HepG2 (cell line): ENCODE results near the gene CPM. TPM values are rescaled to one million over a fixed set of nuclear protein-coding genes. Genes with fewer than 3 reads are reported as not detected.

Experiments used
- ATAC-seq: fragments of 200-7000 bp; cut with Tn5 transposase; 3 replicates; pipeline ENCODE4 v1.9.1; 2020; ENCODE audit warnings: mild to moderate bottlenecking, moderate library complexity
- BruUV-seq: library from RNA; stranded (reverse); fragments of 400-500 nt; replicated peaks from 2 replicates; lab custom pipeline; 2021; lab: Mats Ljungman, UMichigan
- CTCF ChIA-PET: fragments of 300-600 bp; formaldehyde crosslinking; extraction: SDS; loops from one replicate; lab custom pipeline; 2021; ENCODE audit warnings: low total read pairs, inconsistent platforms, low intra/inter-chr PET ratio; lab: Yijun Ruan, JAX
- POLR2A ChIA-PET: fragments of 350-600 bp; sonication (Branson Sonifier 250); formaldehyde crosslinking; loops from one replicate; lab custom pipeline; 2020; ENCODE audit warnings: antibody characterized with exemption, inconsistent platforms; lab: Yijun Ruan, JAX
- DNase-seq: peaks from one replicate; pipeline ENCODE4 v3.0.0-alpha.2; 2015; ENCODE audit warnings: low spot score
- FAIRE-seq: peaks from 3 replicates; lab custom pipeline; 2011; peaks lifted over from hg19 to GRCh38; lab: Jason Lieb, UNC
- H2AFZ ChIP-seq: one replicate; pipeline ENCODE4 v1.6.1; 2011; ENCODE audit warnings: low read length, inconsistent platforms
- H3K27ac ChIP-seq: fragments of 300-600 bp; 3 replicates; pipeline ENCODE4 v1.8.0; 2011; ENCODE audit warnings: mixed run types, mild to moderate bottlenecking, mixed read lengths, low read length, inconsistent platforms; ENCODE audit not compliant: insufficient read depth; ENCODE audit errors: extremely low read length
- H3K27me3 ChIP-seq, 2 experiments: fragments of 200-600 bp in 1 of 2; 2 replicates in 1 of 2; 3 replicates in 1 of 2; pipeline versions ENCODE4 v1.6.0 to v1.8.0; 2011; ENCODE audit warnings: low read length in 2 of 2, mild to moderate bottlenecking in 2 of 2, moderate library complexity in 2 of 2, inconsistent platforms in 1 of 2; ENCODE audit not compliant: insufficient read depth in 2 of 2, control insufficient read depth in 1 of 2
- H3K36me3 ChIP-seq, 2 experiments: fragments of 200-600 bp in 1 of 2; replicated peaks in 1 of 2; 2 replicates in 1 of 2; 3 replicates in 1 of 2; pipeline versions ENCODE4 v1.5.1 to v1.8.0; 2011; ENCODE audit warnings: low read length in 2 of 2, inconsistent platforms in 1 of 2; ENCODE audit not compliant: insufficient read depth in 2 of 2, control insufficient read depth in 1 of 2
- H3K4me1 ChIP-seq: 2 replicates; pipeline ENCODE4 v1.5.1; 2012; ENCODE audit warnings: low read length, inconsistent platforms; ENCODE audit not compliant: insufficient read depth
- H3K4me2 ChIP-seq: 2 replicates; pipeline ENCODE4 v1.6.0; 2011; ENCODE audit warnings: low read depth, low read length, inconsistent platforms
- H3K4me3 ChIP-seq, 3 experiments: fragments of 200-600 bp in 1 of 3; sonication (generic), shearing (Covaris generic) in 1 of 3; replicated peaks in 1 of 3; 2 replicates each; pipeline ENCODE4 v1.5.1; 2011 to 2016; ENCODE audit warnings: low read length in 3 of 3, inconsistent platforms in 2 of 3, low read depth in 2 of 3, mild to moderate bottlenecking in 2 of 3, control low read depth in 1 of 3, mixed read lengths in 1 of 3; ENCODE audit not compliant: insufficient read depth in 1 of 3
- H3K79me2 ChIP-seq: one replicate; pipeline ENCODE4 v1.6.1; 2011; ENCODE audit warnings: low read length, inconsistent platforms; ENCODE audit not compliant: insufficient read depth
- H3K9ac ChIP-seq: 2 replicates; pipeline ENCODE4 v1.6.0; 2011; ENCODE audit warnings: mild to moderate bottlenecking, low read depth, low read length, inconsistent platforms; ENCODE audit not compliant: insufficient read depth
- H3K9me3 ChIP-seq: 2 replicates; pipeline ENCODE4 v1.5.1; 2012; ENCODE audit warnings: mild to moderate bottlenecking, low read length
- H4K20me1 ChIP-seq: 2 replicates; pipeline ENCODE4 v1.6.0; 2011; ENCODE audit warnings: inconsistent platforms, mild to moderate bottlenecking, low read length, moderate library complexity; ENCODE audit not compliant: insufficient read depth
- PHF8 ChIP-seq: sonication (generic); formaldehyde crosslinking; IDR thresholded peaks from 2 replicates; pipeline ENCODE4 v1.5.0; 2020; ENCODE audit warnings: missing genetic modification reagents
- RORA ChIP-seq: sonication (generic); formaldehyde crosslinking; IDR thresholded peaks from 2 replicates; pipeline ENCODE4 v1.5.0; 2020; ENCODE audit warnings: mild to moderate bottlenecking, missing genetic modification reagents, moderate library complexity
- XRCC5 ChIP-seq: fragments of 200-400 bp; formaldehyde crosslinking; optimal IDR thresholded peaks from 2 replicates; pipeline ENCODE3; 2017; ENCODE audit warnings: mild to moderate bottlenecking, low read length
- ZNF260 ChIP-seq: sonication (generic); formaldehyde crosslinking; IDR thresholded peaks from 2 replicates; pipeline ENCODE4 v1.4.0; 2020; ENCODE audit warnings: missing genetic modification reagents, low read depth, mild to moderate bottlenecking, borderline replicate concordance
- ZNF749 ChIP-seq: sonication (generic); formaldehyde crosslinking; IDR thresholded peaks from 2 replicates; pipeline ENCODE4 v1.8.0; 2022; ENCODE audit warnings: mild to moderate bottlenecking, missing genetic modification reagents, moderate library complexity, borderline replicate concordance
- WGBS: methylation state at CpG from one replicate; pipeline ENCODE4 v1.1.6; 2017; ENCODE audit warnings: low lambda C conversion rate; 5-methylcytosine and 5-hydroxymethylcytosine counted together
- in situ Hi-C: cut with HindIII; loops from 2 replicates; pipeline ENCODE4 v1.10.0; 2017; ENCODE audit warnings: low pct_unique_long_range_greater_than_20kb; ENCODE audit not compliant: extremely low pct_ligation_motif_present
- intact Hi-C: fragments of 100-400 bp; cut with micrococcal nuclease; formaldehyde crosslinking; loops from one replicate; pipeline ENCODE4 v1.10.0; 2022; ENCODE audit not compliant: unreplicated experiment
- polyA plus RNA-seq, 8 experiments: library from polyadenylated mRNA; depleted of rRNA in 3 of 8; stranded (reverse) in 7 of 8; unstranded in 1 of 8; fragments of >200 nt; fragmentation: Illumina TruSeq in 4 of 8; extraction: Trizol in 4 of 8; gene quantifications; 2 replicates each; pipeline versions ENCODE4 v1.2.1 to v1.2.3, GENCODE V29; 2011 to 2016; ENCODE audit warnings: low read depth in 4 of 8, missing spikeins in 1 of 8, mixed read lengths in 1 of 8; ENCODE audit not compliant: insufficient read depth in 1 of 8
- total RNA-seq, 5 experiments: library from RNA; depleted of rRNA; stranded (reverse); fragments of >200 nt; fragmentation: Illumina TruSeq; extraction: Trizol; gene quantifications; 2 replicates each; pipeline ENCODE4 v1.2.3, GENCODE V29; 2016; ENCODE audit warnings: low read depth in 1 of 5
- TF ChIP-seq, protein P1 (sequence below): sonication (generic); formaldehyde crosslinking; IDR thresholded peaks from 2 replicates; pipeline ENCODE4 v1.4.0; 2020; ENCODE audit warnings: missing genetic modification reagents
- TF ChIP-seq, protein P2 (sequence below): IDR thresholded peaks from 2 replicates; pipeline ENCODE4 v1.4.0; 2020; ENCODE audit warnings: mild to moderate bottlenecking, missing genetic modification reagents

CPM gene
- total and polyA plus RNA-seq, 2 of the 13 experiments (the other 11 are each of a cell fraction or from before 2014, with no cell fraction given) = not detected

DNA sequence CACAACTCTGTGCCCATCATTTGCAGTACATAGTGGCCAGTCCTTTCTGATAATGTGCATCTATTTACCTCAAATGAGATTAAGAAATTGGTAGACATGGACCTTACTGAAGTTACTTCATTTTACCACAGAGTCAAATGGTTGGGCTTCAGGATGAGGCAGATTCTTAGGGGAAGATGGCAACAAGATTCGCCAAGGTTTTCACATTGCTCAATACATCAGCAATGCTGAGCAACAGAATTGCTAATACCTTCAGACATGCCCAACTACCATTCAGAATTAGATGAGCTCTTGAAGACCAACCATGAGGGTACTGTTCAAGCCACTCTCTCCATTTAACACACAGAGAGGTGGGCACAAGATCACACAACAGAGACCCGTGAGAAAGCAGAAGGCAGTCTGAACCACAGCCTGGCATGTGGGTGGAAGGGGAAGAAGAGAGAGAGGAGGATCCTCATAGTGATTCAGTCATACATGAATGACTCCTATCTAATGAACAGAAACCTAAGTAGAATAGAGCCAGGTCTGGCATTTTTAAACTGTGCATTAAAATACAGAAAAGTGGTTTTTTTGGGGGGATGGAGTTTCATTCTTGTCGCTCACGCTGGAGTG is 28.5 kb downstream of the CPM start:
- Histone ChIP-seq H3K79me2 (no peaks in the 10 kb centered on the region), H3K27ac (no peak overlapping the region), H3K4me1 (peaks cover 13% of the 10 kb centered on the region), H3K9me3 (no peaks in the 10 kb centered on the region), H4K20me1 (no peaks in the 10 kb centered on the region), H3K27me3 (no peaks in the 10 kb centered on the region), H3K4me3 (no peak overlapping the region), H3K9ac (no peak overlapping the region), H2AFZ (no peak overlapping the region), H3K36me3 (no peaks in the 10 kb centered on the region), H3K4me2 (no peak overlapping the region)
- POLR2A ChIA-PET = no interaction called here
- in situ Hi-C loops (no loop called here), intact Hi-C loops (no loop called here)
- DNase-seq (no peak), FAIRE-seq (no peak), ATAC-seq (no peak)
- no TSS peak for BruUV-seq
- CTCF ChIA-PET = no interaction called here
- WGBS = 69% methylated on average over 4 of the region's 4 CpGs
- TF ChIP-seq, protein P1, sequence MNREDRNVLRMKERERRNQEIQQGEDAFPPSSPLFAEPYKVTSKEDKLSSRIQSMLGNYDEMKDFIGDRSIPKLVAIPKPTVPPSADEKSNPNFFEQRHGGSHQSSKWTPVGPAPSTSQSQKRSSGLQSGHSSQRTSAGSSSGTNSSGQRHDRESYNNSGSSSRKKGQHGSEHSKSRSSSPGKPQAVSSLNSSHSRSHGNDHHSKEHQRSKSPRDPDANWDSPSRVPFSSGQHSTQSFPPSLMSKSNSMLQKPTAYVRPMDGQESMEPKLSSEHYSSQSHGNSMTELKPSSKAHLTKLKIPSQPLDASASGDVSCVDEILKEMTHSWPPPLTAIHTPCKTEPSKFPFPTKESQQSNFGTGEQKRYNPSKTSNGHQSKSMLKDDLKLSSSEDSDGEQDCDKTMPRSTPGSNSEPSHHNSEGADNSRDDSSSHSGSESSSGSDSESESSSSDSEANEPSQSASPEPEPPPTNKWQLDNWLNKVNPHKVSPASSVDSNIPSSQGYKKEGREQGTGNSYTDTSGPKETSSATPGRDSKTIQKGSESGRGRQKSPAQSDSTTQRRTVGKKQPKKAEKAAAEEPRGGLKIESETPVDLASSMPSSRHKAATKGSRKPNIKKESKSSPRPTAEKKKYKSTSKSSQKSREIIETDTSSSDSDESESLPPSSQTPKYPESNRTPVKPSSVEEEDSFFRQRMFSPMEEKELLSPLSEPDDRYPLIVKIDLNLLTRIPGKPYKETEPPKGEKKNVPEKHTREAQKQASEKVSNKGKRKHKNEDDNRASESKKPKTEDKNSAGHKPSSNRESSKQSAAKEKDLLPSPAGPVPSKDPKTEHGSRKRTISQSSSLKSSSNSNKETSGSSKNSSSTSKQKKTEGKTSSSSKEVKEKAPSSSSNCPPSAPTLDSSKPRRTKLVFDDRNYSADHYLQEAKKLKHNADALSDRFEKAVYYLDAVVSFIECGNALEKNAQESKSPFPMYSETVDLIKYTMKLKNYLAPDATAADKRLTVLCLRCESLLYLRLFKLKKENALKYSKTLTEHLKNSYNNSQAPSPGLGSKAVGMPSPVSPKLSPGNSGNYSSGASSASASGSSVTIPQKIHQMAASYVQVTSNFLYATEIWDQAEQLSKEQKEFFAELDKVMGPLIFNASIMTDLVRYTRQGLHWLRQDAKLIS (CRISPR knock-in tag) = no peak
- no peak for TF ChIP-seq RORA
- TF ChIP-seq XRCC5 = no peak
- no peak for TF ChIP-seq ZNF749 (CRISPR knock-in tag)
- TF ChIP-seq ZNF260 (CRISPR knock-in tag) = no peak
- TF ChIP-seq, protein P2, sequence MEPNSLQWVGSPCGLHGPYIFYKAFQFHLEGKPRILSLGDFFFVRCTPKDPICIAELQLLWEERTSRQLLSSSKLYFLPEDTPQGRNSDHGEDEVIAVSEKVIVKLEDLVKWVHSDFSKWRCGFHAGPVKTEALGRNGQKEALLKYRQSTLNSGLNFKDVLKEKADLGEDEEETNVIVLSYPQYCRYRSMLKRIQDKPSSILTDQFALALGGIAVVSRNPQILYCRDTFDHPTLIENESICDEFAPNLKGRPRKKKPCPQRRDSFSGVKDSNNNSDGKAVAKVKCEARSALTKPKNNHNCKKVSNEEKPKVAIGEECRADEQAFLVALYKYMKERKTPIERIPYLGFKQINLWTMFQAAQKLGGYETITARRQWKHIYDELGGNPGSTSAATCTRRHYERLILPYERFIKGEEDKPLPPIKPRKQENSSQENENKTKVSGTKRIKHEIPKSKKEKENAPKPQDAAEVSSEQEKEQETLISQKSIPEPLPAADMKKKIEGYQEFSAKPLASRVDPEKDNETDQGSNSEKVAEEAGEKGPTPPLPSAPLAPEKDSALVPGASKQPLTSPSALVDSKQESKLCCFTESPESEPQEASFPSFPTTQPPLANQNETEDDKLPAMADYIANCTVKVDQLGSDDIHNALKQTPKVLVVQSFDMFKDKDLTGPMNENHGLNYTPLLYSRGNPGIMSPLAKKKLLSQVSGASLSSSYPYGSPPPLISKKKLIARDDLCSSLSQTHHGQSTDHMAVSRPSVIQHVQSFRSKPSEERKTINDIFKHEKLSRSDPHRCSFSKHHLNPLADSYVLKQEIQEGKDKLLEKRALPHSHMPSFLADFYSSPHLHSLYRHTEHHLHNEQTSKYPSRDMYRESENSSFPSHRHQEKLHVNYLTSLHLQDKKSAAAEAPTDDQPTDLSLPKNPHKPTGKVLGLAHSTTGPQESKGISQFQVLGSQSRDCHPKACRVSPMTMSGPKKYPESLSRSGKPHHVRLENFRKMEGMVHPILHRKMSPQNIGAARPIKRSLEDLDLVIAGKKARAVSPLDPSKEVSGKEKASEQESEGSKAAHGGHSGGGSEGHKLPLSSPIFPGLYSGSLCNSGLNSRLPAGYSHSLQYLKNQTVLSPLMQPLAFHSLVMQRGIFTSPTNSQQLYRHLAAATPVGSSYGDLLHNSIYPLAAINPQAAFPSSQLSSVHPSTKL (CRISPR knock-in tag) = no peak
- no peak for TF ChIP-seq PHF8 (CRISPR knock-in tag)
